NCI-H2171 treated with DMSO at 0.1 percent for 48 hours (cell line): ENCODE measurements around the gene IPO8.
A peak's percentile ranks its signal among the peaks of the same experiment; 100 is the strongest.

Source experiments
- DNase-seq: peaks from one replicate; lab custom pipeline; 2025; lab: John Stamatoyannopoulos, UW

The IPO8 gene

GRCh38 chr12:30603129-30603528 lies 92.5 kb downstream of the IPO8 start:
- DNase-seq, result no peak

GRCh38 chr12:30602678-30603077 lies 93.0 kb downstream of the IPO8 start:
- DNase-seq, result no peak

GRCh38 chr12:30599608-30600007 lies 96.1 kb downstream of the IPO8 start:
- peak; percentile 92 for DNase-seq

GRCh38 chr12:30598889-30599288 lies 96.8 kb downstream of the IPO8 start:
- DNase-seq, result no peak

- DNase-seq, result no peak
Observed at GRCh38 chr12:30595742-30596141, 99.9 kb downstream of the IPO8 start.

GRCh38 chr12:30594509-30594908 lies 101.2 kb downstream of the IPO8 start:
- no peak for DNase-seq

- DNase-seq, result peak; percentile 32
Observed at GRCh38 chr12:30588572-30588971, 107.1 kb downstream of the IPO8 start.

GRCh38 chr12:30587782-30588181 lies 107.9 kb downstream of the IPO8 start:
- DNase-seq, result no peak

- no peak for DNase-seq
Observed at GRCh38 chr12:30585877-30586276, 109.8 kb downstream of the IPO8 start.

- no peak for DNase-seq
Observed at GRCh38 chr12:30582943-30583342, 112.7 kb downstream of the IPO8 start.

- DNase-seq, result no peak
Observed at GRCh38 chr12:30580344-30580743, 115.3 kb downstream of the IPO8 start.
